ENCODE results near the gene LIMS2.

LIMS2 gene

DNA sequence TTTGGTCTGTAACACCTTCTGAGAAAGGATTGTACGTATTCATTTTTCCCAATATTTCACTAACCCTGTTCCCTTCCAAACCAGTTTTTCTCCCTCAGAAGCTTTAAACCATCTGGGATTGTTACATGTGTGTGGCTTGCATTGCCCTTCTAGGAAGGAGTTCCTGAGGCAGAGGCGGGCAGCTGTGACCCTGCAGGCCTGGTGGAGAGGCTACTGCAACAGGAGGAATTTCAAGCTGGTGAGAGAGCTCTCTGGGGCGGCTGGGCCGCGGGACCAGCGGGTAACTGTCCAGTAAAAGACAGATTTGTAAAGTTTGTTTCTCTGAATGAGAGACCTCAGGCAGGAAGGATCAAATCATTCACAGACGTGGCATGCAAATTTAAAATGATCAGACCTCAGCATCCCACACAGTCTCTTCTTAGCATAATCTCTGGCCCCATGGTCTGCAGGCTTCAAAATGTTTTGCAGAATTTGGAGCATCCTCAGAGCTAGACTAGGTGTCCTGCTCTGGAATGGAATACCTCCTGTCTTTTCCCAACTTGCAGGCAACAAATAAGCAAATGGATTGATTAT lies 69.6 kb downstream of the LIMS2 start:
- H3K9me3 Mint-ChIP-seq: no peaks in the 10 kb centered on the region
- no peaks in the 10 kb centered on the region for H3K27me3 Mint-ChIP-seq
- no peaks in the 10 kb centered on the region for H3K36me3 Mint-ChIP-seq
- H3K4me1 Mint-ChIP-seq: peaks cover 4% of the 10 kb centered on the region
- no peak overlapping the region for H3K27ac Mint-ChIP-seq
- H3K4me3 Mint-ChIP-seq: no peak overlapping the region

DNA sequence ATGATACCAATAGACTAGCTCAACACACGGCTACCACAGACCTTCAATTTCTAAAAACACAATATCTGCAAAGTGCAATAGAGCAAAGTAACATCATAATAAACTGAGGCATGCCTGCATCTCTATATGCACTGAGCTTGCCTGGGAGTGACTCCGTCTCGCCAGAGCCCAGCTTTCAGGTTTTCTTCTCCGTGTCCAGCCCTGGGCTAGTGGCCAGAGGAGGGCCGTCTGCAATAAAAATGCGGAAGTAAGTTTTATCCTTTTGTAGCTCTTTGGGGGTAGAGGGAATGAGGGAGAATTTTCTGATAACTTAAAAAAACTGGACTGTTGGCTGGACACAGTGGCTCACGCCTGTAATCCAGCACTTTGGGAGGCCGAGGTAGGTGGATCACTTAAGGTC lies 70.3 kb downstream of the LIMS2 start:
- H3K27ac Mint-ChIP-seq: no peak overlapping the region
- H3K9me3 Mint-ChIP-seq: no peaks in the 10 kb centered on the region
- H3K36me3 Mint-ChIP-seq: no peaks in the 10 kb centered on the region
- H3K4me1 Mint-ChIP-seq: peaks cover 4% of the 10 kb centered on the region
- H3K4me3 Mint-ChIP-seq: no peak overlapping the region
- H3K27me3 Mint-ChIP-seq: no peaks in the 10 kb centered on the region

DNA sequence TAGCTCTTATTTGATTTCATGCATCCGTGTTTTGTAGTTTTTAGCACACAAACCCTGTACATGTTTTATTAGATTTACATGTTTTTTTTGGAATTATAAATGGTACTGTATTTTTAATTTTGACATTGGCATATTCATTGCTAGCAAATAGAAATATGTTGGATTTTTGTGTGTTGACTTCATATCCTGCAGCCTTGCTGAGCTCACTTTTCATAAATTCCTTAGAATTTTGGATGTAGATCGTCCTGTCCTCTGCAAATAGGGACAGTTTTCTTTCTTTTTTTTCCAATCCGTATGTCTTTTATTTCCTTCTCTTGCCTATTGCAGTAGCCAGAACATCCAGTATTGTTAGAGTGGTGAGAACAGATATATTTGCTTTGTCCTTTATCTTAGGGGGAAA lies 76.1 kb downstream of the LIMS2 start:
- Mint-ChIP-seq H3K9me3 (no peaks in the 10 kb centered on the region), H3K4me3 (no peak overlapping the region), H3K27ac (no peak overlapping the region), H3K36me3 (no peaks in the 10 kb centered on the region), H3K4me1 (peaks cover under 1% of the 10 kb centered on the region), H3K27me3 (no peaks in the 10 kb centered on the region)

DNA sequence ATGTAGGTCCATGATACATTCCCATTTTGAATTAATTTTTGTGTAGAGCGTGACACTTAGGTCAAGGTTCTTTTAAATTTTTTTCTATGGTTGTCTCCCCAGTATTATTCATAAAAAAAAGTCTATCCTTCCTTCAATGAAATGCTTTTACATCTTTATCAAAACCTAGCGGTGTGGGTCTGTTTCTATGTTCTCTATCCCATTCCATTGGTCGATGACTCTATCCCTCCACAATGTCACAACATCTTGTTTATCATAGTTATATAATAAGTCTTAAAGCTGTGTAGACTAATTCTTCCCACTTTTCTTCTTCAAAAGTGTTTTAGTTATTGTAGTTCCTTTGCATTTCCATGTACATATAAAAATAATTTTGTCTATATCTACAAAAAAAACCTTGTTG lies 76.6 kb downstream of the LIMS2 start:
- Mint-ChIP-seq H3K4me1 (no peaks in the 10 kb centered on the region), H3K36me3 (no peaks in the 10 kb centered on the region), H3K27me3 (no peaks in the 10 kb centered on the region), H3K4me3 (no peak overlapping the region), H3K9me3 (no peaks in the 10 kb centered on the region), H3K27ac (no peak overlapping the region)

DNA sequence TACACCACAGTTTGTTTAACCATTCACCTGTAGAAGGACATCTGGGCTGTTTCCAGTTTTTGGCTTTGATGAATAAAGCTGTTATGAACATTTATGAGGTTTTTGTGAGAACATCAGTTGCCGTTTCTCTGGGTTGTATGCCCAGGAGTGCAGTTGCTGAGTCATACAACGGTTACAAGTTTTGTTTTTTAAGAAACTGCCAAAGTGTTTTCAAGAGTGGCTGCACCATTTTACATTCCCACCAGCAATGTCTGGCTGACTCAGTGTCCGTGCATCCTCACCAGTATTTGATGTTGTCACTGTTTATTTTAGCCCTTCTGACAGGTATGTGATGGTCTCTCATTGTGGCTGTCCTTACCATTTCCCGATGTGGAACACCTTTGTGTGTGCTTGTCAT lies 77.3 kb downstream of the LIMS2 start:
- Mint-ChIP-seq H3K9me3 (no peaks in the 10 kb centered on the region), H3K4me1 (no peaks in the 10 kb centered on the region), H3K27me3 (no peaks in the 10 kb centered on the region), H3K4me3 (no peak overlapping the region), H3K36me3 (no peaks in the 10 kb centered on the region), H3K27ac (no peak overlapping the region)

DNA sequence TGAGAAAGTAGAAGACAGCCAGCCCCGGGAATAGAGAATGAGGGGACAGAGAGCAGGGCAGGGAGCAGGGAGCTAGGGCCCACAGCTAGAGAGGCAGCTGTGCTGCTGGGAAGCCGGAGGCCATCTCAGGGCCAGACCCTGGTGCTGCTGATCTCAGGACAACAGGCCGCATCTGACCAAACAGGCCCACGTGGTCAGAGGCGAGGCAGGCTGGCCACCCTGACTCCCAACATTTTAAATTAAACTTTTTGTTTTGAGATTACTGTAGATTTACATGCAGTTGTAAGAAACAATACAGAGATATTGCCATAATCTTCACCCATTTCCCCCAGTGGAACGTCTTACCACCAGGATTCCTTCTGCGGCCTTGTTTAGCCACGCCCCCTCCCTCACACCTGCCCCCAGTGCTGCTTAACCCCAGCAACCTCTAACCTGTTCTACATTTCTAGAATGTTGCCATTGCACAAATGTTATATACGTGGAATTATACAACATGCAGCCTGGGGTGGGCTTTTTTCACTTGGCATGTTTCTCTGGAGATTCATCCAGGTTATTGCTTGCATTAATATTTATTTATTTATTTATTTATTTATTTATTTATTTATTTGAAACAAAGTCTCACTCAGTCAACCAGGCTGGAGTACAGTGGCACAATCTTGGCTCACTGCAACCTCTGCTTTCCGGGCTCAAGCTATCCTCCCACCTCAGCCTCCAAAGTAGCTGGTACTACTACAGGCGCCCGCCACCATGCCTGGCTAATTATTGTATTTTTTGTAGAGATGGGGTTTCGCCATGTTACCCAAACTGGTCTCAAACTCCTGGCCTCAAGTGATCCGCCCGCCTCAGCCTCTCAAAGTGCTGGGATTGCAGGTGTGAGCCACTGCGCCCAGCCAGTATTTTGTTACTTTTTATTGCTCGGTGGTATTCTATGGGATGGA lies 78.0 kb downstream of the LIMS2 start:
- Mint-ChIP-seq H3K27ac (no peak overlapping the region), H3K27me3 (no peaks in the 10 kb centered on the region), H3K4me3 (no peak overlapping the region), H3K36me3 (no peaks in the 10 kb centered on the region), H3K4me1 (no peaks in the 10 kb centered on the region), H3K9me3 (no peaks in the 10 kb centered on the region)

DNA sequence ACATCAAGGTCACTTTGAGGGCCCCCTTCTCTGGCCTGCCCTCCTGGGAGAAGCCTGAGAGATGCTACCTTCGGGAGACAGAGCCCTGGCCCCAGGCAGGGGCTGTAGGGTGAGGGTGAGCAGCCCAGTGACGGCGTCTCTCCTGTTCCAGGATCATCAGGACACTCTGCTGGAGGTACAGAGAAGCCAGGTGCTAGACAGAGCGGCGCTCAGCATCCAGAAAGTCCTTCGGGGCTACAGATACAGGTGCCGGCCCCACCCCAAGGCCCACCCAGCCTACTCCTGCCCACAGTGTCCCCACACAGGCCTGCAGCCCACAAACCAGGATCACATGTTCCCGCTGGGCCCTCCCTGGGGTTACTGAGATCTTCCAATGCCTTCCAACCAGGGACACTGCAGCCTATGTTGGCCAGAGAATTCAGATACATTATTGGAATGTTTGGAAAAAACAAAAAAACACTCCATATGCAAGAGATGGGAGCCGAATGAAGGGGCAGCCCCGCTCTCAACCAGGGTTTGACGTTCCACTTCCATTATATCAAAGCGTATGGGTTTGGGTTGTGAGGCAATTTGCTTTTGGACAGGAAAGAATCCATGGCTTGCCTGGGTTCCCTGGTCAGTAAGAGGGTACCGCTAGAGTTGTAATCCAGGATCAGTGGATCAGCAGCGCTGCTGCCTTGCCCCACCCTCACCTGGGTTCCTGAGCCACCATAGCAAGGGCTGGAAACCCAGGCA lies 78.9 kb downstream of the LIMS2 start:
- H3K36me3 Mint-ChIP-seq: no peaks in the 10 kb centered on the region
- H3K9me3 Mint-ChIP-seq: no peaks in the 10 kb centered on the region
- no peak overlapping the region for H3K4me3 Mint-ChIP-seq
- no peaks in the 10 kb centered on the region for H3K4me1 Mint-ChIP-seq
- H3K27me3 Mint-ChIP-seq: no peaks in the 10 kb centered on the region
- H3K27ac Mint-ChIP-seq: no peak overlapping the region

DNA sequence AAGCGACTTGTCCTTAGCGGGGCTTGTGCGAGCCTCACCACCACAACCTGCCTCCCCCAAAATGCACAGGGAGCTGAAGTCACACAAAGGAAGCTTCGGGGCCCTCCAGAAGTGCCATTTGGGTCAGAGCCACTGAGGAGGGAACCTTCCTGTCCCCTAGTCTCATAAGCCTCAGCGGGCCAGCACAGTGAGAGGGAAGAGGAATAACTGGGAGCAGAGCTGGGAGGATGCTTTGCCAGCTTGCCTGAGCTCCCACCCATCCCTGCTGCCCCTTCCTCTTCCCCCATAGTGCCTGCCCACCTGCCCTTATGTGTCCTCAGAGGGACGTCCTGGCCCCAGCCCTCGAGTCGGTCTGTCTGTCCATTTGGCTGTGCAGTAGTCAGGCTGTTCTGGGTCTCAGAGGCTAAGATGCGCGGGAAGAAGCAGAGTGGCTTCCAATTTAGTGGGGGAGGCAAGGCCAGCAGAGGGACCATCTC lies 81.2 kb downstream of the LIMS2 start:
- no peaks in the 10 kb centered on the region for H3K9me3 Mint-ChIP-seq
- no peaks in the 10 kb centered on the region for H3K27me3 Mint-ChIP-seq
- H3K4me3 Mint-ChIP-seq: no peak overlapping the region
- H3K27ac Mint-ChIP-seq: no peak overlapping the region
- H3K36me3 Mint-ChIP-seq: no peaks in the 10 kb centered on the region
- peaks cover 6% of the 10 kb centered on the region for H3K4me1 Mint-ChIP-seq

DNA sequence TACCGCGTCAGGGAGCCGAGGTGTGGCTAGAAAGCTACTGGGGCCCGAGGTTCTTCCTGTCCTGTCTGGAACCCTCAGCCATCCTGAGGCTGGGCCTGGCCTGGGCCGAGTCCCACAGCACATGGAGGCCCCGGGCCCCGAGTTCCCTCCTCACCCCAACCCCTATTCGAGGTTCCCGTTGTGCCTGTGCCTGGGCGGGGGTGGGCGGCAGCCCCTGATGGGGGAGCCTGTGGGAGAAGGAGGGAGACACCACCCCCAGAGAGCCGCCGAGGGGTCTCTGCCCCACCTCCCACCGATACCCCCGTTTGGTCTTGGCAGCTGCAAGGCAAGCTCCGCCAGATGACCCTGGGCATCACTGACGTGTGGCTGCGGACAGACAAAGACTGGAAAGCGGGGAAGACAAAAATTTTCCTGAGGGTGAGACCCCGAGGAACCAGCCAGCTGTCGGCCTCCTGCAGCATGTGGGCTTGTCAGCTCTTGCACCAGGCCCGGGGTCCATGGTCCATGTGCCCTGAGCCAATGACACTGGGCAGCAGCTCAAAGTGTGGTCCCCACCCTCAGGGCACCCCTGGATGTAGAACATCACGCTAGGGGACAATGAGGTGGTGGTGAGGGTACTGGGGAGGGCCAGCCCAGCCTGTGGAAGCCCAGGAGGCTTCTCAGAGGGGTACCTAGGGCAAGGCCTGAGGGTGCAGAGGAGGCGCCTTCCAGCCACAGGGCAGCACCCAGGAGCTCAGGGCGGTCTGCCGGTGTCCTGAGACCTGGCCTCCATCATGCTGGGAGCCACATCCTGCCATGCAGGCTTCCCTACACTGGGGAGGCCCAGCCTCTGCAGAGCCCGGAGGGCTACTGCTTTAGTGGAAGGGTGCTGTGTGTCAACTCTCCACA lies 81.9 kb downstream of the LIMS2 start:
- Mint-ChIP-seq H3K36me3 (no peaks in the 10 kb centered on the region), H3K4me1 (peaks cover 6% of the 10 kb centered on the region), H3K27me3 (no peaks in the 10 kb centered on the region), H3K27ac (no peak overlapping the region), H3K4me3 (no peak overlapping the region), H3K9me3 (no peaks in the 10 kb centered on the region)

DNA sequence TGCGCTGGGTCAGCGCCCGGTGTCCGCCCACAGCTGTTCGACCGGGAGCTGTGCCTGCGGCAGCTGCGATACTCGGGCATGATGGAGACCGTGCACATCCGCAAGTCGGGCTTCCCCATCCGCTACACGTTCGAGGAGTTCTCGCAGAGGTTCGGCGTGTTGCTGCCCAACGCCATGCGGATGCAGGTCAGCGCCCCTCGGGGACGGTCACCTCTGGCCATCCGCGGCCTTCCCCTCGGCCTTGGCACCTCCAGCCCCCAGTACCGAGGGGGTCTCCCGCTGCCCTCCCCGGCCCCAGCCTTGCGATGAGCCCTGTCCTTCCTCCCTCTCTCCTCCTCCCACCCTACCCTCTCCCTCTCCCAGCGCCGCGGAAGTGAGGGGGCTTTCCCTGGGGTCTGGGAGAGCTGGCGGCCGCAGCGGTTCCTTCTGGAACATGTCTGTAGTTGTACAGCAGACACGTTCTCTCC lies 82.5 kb downstream of the LIMS2 start:
- no peak overlapping the region for H3K27ac Mint-ChIP-seq
- no peaks in the 10 kb centered on the region for H3K27me3 Mint-ChIP-seq
- peaks cover 6% of the 10 kb centered on the region for H3K4me1 Mint-ChIP-seq
- H3K4me3 Mint-ChIP-seq: no peak overlapping the region
- no peaks in the 10 kb centered on the region for H3K36me3 Mint-ChIP-seq
- no peaks in the 10 kb centered on the region for H3K9me3 Mint-ChIP-seq

DNA sequence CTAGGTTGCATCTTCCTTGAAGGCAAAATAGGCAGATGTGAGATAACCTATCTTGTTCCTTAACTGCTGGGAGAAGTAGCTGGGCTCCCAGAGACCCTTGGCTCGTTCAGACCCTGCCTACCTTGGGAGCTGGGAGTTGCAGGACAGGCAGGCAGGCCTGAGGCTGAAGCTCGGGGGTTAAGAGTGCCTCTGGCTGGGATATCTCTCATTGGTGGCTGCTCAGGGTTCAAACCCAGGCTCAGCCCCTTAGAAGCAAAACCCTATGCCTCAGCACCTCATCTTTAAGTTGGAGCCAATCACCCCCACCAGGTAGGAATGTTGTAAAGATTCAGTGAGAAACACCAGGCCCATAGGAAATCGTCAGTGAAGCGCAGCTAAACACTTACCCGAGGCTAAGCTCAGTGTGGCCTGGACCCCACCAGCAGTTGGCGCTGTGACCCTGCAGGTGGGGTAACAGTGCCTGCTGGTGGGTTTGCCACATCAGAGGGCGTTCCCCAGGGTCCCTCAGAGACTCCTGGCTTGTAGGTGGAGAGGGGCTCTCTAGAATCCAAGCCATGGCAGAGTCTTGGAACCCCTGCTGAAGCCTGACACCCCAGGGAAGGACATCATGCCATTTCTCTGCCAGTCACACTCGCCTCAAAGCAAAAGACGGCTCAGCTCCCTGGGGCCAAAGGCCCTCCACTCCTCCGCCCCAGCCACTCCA lies 84.0 kb downstream of the LIMS2 start:
- Mint-ChIP-seq H3K27me3 (no peaks in the 10 kb centered on the region), H3K36me3 (no peaks in the 10 kb centered on the region), H3K9me3 (no peaks in the 10 kb centered on the region), H3K4me1 (peaks cover 6% of the 10 kb centered on the region), H3K27ac (no peak overlapping the region), H3K4me3 (no peak overlapping the region)

DNA sequence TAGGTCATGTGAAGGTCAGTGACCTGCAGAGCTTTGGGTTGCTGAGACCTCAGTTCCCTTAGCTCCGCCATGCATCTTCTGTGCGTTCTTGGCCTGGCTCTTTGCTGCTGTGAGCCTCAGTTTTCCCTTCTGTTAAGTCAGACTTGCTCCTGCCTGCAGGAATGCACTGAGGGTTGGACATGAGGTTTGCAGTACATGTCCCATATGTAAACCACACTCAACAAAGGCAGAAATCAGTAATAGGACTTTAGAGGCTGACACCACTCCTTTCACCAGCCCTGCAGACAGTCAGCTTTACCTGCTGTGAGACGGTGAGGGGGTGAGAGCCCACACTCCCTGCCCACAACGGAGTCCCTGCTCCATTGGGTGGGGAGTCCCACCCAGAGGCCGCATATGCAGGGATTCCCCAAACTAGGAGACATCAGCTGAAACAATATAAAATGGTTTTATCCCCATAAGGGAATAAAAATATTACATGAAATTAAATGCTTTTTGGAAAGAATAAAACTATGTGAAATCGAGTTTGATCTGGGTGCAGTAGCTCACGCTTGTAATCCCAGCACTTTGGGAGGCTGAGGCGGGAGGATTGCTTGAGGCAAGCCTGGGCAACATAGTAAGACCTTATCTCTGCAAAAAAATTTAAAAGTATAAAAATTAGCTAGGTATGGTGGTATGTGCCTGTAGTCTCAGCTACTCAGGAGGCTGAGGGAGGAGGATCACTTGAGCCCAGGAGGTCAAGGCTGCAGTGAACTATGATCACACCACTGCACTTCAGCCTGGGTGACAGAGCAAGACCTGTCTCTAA lies 84.7 kb downstream of the LIMS2 start:
- Mint-ChIP-seq H3K36me3 (no peaks in the 10 kb centered on the region), H3K4me1 (peaks cover 6% of the 10 kb centered on the region), H3K4me3 (no peak overlapping the region), H3K9me3 (no peaks in the 10 kb centered on the region), H3K27ac (no peak overlapping the region), H3K27me3 (no peaks in the 10 kb centered on the region)

DNA sequence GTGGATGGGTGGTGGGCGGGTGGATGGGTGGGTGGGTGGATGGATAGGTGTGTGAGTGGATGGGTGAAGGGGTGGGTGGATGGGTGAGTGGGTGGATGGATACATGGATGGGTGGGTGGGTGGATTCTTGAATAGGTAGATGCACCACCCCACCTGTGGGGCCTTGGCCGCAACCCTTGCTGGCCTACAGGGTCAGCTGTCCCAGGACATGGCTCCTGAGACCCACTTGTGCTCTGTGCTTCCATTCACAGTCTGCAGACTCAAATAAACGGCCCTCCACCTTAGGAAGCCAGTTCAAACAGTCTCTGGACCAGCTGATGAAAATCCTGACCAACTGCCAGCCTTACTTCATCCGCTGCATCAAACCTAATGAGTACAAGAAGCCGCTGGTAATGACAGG lies 85.5 kb downstream of the LIMS2 start:
- H3K27me3 Mint-ChIP-seq: no peaks in the 10 kb centered on the region
- no peak overlapping the region for H3K27ac Mint-ChIP-seq
- no peaks in the 10 kb centered on the region for H3K9me3 Mint-ChIP-seq
- H3K4me3 Mint-ChIP-seq: no peak overlapping the region
- H3K4me1 Mint-ChIP-seq: peaks cover 6% of the 10 kb centered on the region
- no peaks in the 10 kb centered on the region for H3K36me3 Mint-ChIP-seq

DNA sequence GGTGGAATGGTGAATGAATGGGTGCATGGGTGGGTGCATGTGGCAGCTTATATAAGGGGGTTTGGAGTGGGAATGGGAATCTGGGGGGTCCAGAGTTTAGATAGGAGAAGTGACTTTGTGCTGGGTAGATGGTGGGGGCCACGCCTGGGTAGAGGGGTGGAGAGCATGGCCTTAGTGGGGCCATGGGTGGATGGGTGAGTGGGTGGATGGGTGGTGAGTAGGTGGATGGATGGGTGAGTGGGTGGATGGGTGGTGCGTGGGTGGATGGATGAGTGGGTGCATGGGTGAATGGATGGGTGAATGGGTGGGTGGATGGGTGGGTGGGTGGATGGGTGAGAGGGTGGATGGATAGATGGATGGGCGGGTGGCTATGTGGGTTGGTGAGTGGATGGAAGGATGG lies 86.0 kb downstream of the LIMS2 start:
- Mint-ChIP-seq H3K27me3 (no peaks in the 10 kb centered on the region), H3K36me3 (no peaks in the 10 kb centered on the region), H3K27ac (no peak overlapping the region), H3K4me3 (no peak overlapping the region), H3K9me3 (no peaks in the 10 kb centered on the region), H3K4me1 (peaks cover 6% of the 10 kb centered on the region)

All from activated naive CD4-positive, alpha-beta T cell treated with anti-CD3 and anti-CD28 coated beads, Interleukin-2, amount 50 U/mL, for 24 hours (primary cell).